GM23338 (cell line): ENCODE data around the gene ADIPOR1. TPM values are rescaled to one million over a fixed set of nuclear protein-coding genes. Genes with fewer than 3 reads are reported as not detected.

Experiments used
- ATAC-seq: fragments of 200-7000 bp; cut with Tn5 transposase; 3 replicates; pipeline ENCODE4 v1.9.1; 2020
- DNase-seq: peaks from one replicate; pipeline ENCODE4 v3.0.0-alpha.2; 2015; ENCODE audit warnings: low spot score
- H2AFZ ChIP-seq: fragments of 200-600 bp; sonication (generic); 2 replicates; pipeline ENCODE4 v1.8.0; 2016; ENCODE audit warnings: antibody characterized with exemption, mild to moderate bottlenecking, moderate library complexity
- H3F3A ChIP-seq: fragments of 200-600 bp; sonication (generic); replicated peaks from 2 replicates; pipeline ENCODE4 v1.8.0; 2017; ENCODE audit warnings: antibody characterized with exemption, mixed run types, low read depth
- H3K27ac ChIP-seq: fragments of 200-600 bp; sonication (generic); 2 replicates; pipeline ENCODE4 v1.6.1; 2016; ENCODE audit warnings: low read depth
- H3K27me3 ChIP-seq: fragments of 200-600 bp; sonication (generic); 2 replicates; pipeline ENCODE4 v1.8.0; 2016; ENCODE audit warnings: mild to moderate bottlenecking, mixed run types, moderate library complexity; ENCODE audit not compliant: insufficient read depth
- H3K36me3 ChIP-seq: fragments of 200-600 bp; sonication (generic); 2 replicates; pipeline ENCODE4 v1.8.0; 2016; ENCODE audit warnings: mild to moderate bottlenecking; ENCODE audit not compliant: insufficient read depth
- H3K4me1 ChIP-seq: fragments of 200-600 bp; sonication (generic); 2 replicates; pipeline ENCODE4 v1.8.0; 2016; ENCODE audit warnings: mild to moderate bottlenecking, moderate library complexity; ENCODE audit not compliant: insufficient read depth
- H3K4me2 ChIP-seq: fragments of 200-600 bp; sonication (generic); 2 replicates; pipeline ENCODE4 v1.7.1; 2017; ENCODE audit warnings: mixed run types
- H3K4me3 ChIP-seq: fragments of 200-600 bp; sonication (generic); 2 replicates; pipeline ENCODE4 v1.6.1; 2016; ENCODE audit warnings: mixed run types
- H3K79me2 ChIP-seq: fragments of 200-600 bp; sonication (generic); replicated peaks from 2 replicates; pipeline ENCODE4 v1.8.0; 2017; ENCODE audit warnings: mild to moderate bottlenecking; ENCODE audit not compliant: insufficient read depth
- H3K9me2 ChIP-seq: fragments of 200-600 bp; sonication (generic); 2 replicates; pipeline ENCODE4 v1.8.0; 2017; ENCODE audit not compliant: insufficient read depth
- H4K20me1 ChIP-seq: fragments of 200-600 bp; sonication (generic); replicated peaks from 2 replicates; pipeline ENCODE4 v1.8.0; 2017; ENCODE audit warnings: mild to moderate bottlenecking; ENCODE audit not compliant: insufficient read depth
- H3K27ac Mint-ChIP-seq: 2 replicates; pipeline ENCODE4 v1.8.0; 2020; ENCODE audit warnings: inconsistent platforms, mild to moderate bottlenecking, moderate library complexity, mixed read lengths
- H3K27me3 Mint-ChIP-seq: 3 replicates; pipeline ENCODE4 v1.8.0; 2022; ENCODE audit warnings: low read depth, mild to moderate bottlenecking, moderate library complexity, mixed read lengths, inconsistent platforms; ENCODE audit not compliant: insufficient read depth, poor library complexity
- H3K36me3 Mint-ChIP-seq: 3 replicates; pipeline ENCODE4 v1.8.0; 2021; ENCODE audit warnings: low read depth, mild to moderate bottlenecking, inconsistent platforms, moderate library complexity, mixed read lengths
- H3K4me1 Mint-ChIP-seq: 3 replicates; pipeline ENCODE4 v1.8.0; 2020; ENCODE audit warnings: mild to moderate bottlenecking, inconsistent platforms, mixed read lengths
- H3K4me3 Mint-ChIP-seq: 3 replicates; pipeline ENCODE4 v1.8.0; 2021; ENCODE audit warnings: moderate library complexity, mild to moderate bottlenecking, inconsistent platforms, mixed read lengths
- H3K9me3 Mint-ChIP-seq: 3 replicates; pipeline ENCODE4 v1.8.0; 2020; ENCODE audit warnings: moderate library complexity, mild to moderate bottlenecking, inconsistent platforms, mixed read lengths
- CREB1 ChIP-seq: fragments of 250-450 bp; sonication (Bioruptor Pico); IDR thresholded peaks from 2 replicates; pipeline ENCODE4 v1.5.0; 2020; ENCODE audit warnings: low read depth, mild to moderate bottlenecking, moderate library complexity
- CTCF ChIP-seq, 2 experiments: fragments of 200-600 bp in 1 of 2; sonication (generic) in 1 of 2; conservative IDR thresholded peaks; 2 replicates each; pipeline versions ENCODE4 v1.5.1 to v1.6.1; 2016 to 2017; ENCODE audit warnings: antibody characterized with exemption in 2 of 2, low read depth in 2 of 2, mild to moderate bottlenecking in 2 of 2, moderate library complexity in 1 of 2
- ETS1 ChIP-seq: IDR thresholded peaks from 2 replicates; pipeline ENCODE4 v1.6.1; 2016; ENCODE audit warnings: antibody characterized with exemption
- EZH2 ChIP-seq: fragments of 200-600 bp; sonication (generic); IDR thresholded peaks from one replicate; pipeline ENCODE4 v1.8.0; 2017; ENCODE audit warnings: antibody characterized with exemption, mild to moderate bottlenecking, low read depth; ENCODE audit not compliant: unreplicated experiment
- EZH2phosphoT487 ChIP-seq: fragments of 200-600 bp; sonication (generic); IDR thresholded peaks from one replicate; pipeline ENCODE4 v1.8.1; 2018; ENCODE audit warnings: antibody characterized with exemption; ENCODE audit not compliant: unreplicated experiment
- NANOG ChIP-seq: IDR thresholded peaks from 2 replicates; pipeline ENCODE4 v1.6.1; 2016; ENCODE audit warnings: antibody characterized with exemption, borderline replicate concordance
- POLR2AphosphoS5 ChIP-seq: IDR thresholded peaks from 2 replicates; pipeline ENCODE4 v1.6.1; 2016; ENCODE audit warnings: antibody characterized with exemption, low read depth
- REST ChIP-seq: IDR thresholded peaks from one replicate; pipeline ENCODE4 v1.6.1; 2018; ENCODE audit warnings: antibody characterized with exemption; ENCODE audit not compliant: unreplicated experiment
- STAT1 ChIP-seq: IDR thresholded peaks from one replicate; pipeline ENCODE4 v1.6.1; 2016; ENCODE audit warnings: antibody characterized with exemption; ENCODE audit not compliant: unreplicated experiment
- ZNF114 ChIP-seq: fragments of 250-450 bp; sonication (Bioruptor Pico); IDR thresholded peaks from 2 replicates; pipeline ENCODE4 v1.5.0; 2020; ENCODE audit warnings: mild to moderate bottlenecking, moderate library complexity
- ZNF331 ChIP-seq: fragments of 250-450 bp; sonication (Bioruptor Pico); IDR thresholded peaks from 2 replicates; pipeline ENCODE4 v1.5.0; 2020; ENCODE audit warnings: low read depth, mild to moderate bottlenecking, moderate library complexity
- ZNF462 ChIP-seq: fragments of 250-450 bp; sonication (Bioruptor Pico); IDR thresholded peaks from 2 replicates; pipeline ENCODE4 v1.5.0; 2020; ENCODE audit warnings: mild to moderate bottlenecking, moderate library complexity
- polyA plus RNA-seq: library from polyadenylated mRNA; unstranded; fragments of >200 nt; fragmentation: Nextera tagmentation; extraction: Ambion mirVana; gene quantifications from 2 replicates; pipeline ENCODE4 v1.2.1, GENCODE V29; 2016
- total RNA-seq: library from RNA; depleted of rRNA; stranded (reverse); fragments of >200 nt; shearing (Covaris generic); gene quantifications from 2 replicates; pipeline ENCODE4 v1.2.3, GENCODE V29; 2014

The ADIPOR1 gene
- total and polyA plus RNA-seq, 2 experiments from 2014 or later, result 47.2 to 59.1 TPM

- H3K4me1 ChIP-seq, result 0 out of 2 replicates have a peak, but pooled peaks cover 9% of the 10 kb centered on the region
- Mint-ChIP-seq H3K9me3 (no peaks in the 10 kb centered on the region), H3K27me3 (no peaks in the 10 kb centered on the region), H3K4me1 (peaks cover 14% of the 10 kb centered on the region; the same call in 2 of the 3 replicates), H3K4me3 (no peak overlapping the region), H3K27ac (no peak overlapping the region), H3K36me3 (no peaks in the 10 kb centered on the region)
- H3K27ac ChIP-seq, result no peak overlapping the region
- ATAC-seq (no peak), DNase-seq (no peak)
- H3F3A ChIP-seq, result no peaks in the 10 kb centered on the region
- no peaks in the 10 kb centered on the region for H3K27me3 ChIP-seq
- H3K4me3 ChIP-seq, result no peak overlapping the region
- no peaks in the 10 kb centered on the region for H3K9me2 ChIP-seq
- H4K20me1 ChIP-seq, result no peaks in the 10 kb centered on the region
- no peak overlapping the region for H3K4me2 ChIP-seq
- no peak overlapping the region for H2AFZ ChIP-seq
- TF ChIP-seq CTCF (conservative IDR thresholded peaks at IDR 0.05; ENCODE audit: low read depth in 2 of 2) (no peak), ZNF114 (CRISPR knock-in tag) (no peak), ZNF462 (CRISPR knock-in tag) (no peak), NANOG (no peak), EZH2phosphoT487 (no peak), POLR2AphosphoS5 (no peak), STAT1 (no peak), ZNF331 (CRISPR knock-in tag) (no peak), ETS1 (no peak), CREB1 (CRISPR knock-in tag) (no peak), REST (no peak), EZH2 (no peak)
- H3K36me3 ChIP-seq, result no peaks in the 10 kb centered on the region
- no peaks in the 10 kb centered on the region for H3K79me2 ChIP-seq
Measured at GRCh38 chr1:202994756-202995155, 36.6 kb upstream of the ADIPOR1 start.
